GOT3 (cell line): ENCODE results near the gene SDCBP2.

Experiments used
- DNase-seq: peaks from one replicate; lab custom pipeline; 2025; ENCODE audit warnings: mixed read lengths; lab: John Stamatoyannopoulos, UW

The SDCBP2 gene, protein sequence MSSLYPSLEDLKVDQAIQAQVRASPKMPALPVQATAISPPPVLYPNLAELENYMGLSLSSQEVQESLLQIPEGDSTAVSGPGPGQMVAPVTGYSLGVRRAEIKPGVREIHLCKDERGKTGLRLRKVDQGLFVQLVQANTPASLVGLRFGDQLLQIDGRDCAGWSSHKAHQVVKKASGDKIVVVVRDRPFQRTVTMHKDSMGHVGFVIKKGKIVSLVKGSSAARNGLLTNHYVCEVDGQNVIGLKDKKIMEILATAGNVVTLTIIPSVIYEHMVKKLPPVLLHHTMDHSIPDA

DNA sequence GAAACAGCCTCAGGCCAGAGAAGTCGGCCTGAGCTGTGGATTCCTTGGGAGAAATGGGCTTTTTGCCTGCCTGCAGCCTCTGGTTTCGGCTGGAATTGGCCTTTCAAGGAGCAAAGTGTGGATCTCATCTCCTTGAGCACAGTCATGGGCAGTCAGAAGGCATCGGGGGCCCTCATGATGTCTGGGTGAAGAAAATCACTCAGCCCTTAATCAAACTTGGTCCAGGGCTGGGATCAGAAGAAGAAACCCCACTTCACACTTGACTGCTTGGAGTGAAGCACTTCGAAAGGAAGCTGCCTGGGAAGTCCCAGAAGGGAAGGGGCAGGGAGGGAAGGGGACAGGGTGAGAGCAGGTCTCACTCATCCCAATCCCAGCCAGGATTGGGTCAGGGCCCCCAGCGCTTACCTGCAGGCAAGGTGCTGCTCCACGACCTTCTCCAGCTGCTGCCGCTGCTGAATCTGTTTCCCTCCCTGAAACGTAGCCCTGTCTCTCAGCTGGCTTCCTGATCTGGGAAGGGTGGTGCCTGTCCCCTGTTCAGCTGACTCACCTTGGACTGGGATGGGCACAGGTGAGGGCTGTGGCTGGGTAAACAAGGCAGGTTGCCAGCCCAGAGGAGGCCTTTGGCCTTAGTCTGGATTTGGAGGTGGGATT lies at the start of gene SDCBP2:
SDCBP2 (minus strand) TSS at position 460 of the 651 bp plus-strand sequence. CDS start 8,723 bp downstream, outside the sequence.
- no peak for DNase-seq

DNA sequence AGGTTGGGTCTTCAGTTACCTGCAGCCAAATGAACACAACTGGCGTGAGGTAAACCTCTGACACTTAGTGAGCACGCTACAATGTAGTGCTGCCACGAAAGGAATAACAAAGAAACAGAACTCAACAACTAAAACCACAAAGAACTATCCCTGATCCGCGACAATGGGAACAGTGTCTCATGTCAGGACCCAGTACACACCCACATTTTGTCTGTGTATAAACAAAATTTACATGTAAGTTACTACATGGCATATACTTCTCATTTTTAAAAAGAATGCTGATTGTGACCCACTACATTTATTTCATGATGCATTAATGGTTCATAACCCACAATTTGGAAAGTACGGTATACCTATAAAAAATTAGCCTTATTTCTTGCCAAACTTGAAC lies 49.8 kb upstream of the SDCBP2 start:
- no peak for DNase-seq

DNA sequence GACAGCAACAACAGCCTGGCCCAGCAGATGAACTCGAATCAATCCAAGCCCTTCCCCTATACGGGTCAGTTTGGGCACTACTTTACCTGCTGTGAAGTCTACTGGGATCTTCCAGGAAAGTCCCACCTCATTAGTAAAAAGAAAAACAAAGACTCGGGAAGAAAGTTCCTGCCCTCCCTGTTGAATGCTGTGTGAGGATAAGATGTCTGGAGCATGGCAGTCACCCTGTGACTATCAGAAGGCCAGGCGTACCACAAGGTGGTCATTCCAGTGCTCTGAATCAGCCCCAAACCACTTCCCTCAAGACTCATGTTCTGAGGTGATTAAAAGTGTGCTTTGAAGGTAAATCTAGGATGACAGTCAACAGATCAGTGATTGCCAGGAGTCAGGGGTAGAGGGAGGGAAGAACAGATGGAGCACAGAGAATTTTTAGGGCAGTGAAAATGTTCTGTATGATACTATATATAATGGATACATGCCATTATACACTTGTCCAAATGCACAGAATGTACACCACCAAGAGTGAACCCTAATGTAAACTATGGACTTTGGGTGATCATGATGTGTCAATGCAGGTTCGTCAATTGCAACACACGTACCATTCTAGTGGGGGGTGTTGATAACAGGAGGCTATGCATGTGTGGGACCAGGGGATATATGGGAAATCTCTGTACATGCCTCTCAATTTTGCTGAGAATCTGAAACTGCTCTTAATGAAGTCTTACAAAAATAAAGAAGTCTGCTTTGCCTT lies 49.2 kb upstream of the SDCBP2 start:
- no peak for DNase-seq

DNA sequence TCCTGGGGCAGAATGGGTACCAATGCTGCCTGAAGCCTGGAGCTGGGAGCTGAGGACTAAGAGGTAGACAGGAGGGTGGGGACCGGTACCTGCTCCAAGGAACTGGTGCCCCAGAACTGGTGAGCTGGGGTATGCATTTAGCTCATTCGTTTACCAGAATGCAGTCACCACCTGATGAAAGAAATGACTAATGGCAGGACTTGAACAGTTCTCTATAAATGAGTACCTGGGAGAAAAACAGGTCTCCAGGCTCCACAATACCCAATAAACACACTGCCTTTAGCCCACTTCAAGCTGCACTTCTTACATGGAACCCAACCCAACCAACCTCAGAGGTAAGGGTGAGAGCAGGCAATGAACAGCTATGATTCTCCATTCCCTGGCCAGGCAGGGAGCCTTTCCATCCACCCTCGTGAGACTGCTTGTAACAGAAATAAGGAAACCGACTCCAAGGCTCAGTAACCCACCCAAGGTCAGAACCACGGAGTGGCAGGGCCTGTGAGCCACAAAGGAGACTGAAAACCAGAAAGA lies 48.5 kb upstream of the SDCBP2 start:
- no peak for DNase-seq

DNA sequence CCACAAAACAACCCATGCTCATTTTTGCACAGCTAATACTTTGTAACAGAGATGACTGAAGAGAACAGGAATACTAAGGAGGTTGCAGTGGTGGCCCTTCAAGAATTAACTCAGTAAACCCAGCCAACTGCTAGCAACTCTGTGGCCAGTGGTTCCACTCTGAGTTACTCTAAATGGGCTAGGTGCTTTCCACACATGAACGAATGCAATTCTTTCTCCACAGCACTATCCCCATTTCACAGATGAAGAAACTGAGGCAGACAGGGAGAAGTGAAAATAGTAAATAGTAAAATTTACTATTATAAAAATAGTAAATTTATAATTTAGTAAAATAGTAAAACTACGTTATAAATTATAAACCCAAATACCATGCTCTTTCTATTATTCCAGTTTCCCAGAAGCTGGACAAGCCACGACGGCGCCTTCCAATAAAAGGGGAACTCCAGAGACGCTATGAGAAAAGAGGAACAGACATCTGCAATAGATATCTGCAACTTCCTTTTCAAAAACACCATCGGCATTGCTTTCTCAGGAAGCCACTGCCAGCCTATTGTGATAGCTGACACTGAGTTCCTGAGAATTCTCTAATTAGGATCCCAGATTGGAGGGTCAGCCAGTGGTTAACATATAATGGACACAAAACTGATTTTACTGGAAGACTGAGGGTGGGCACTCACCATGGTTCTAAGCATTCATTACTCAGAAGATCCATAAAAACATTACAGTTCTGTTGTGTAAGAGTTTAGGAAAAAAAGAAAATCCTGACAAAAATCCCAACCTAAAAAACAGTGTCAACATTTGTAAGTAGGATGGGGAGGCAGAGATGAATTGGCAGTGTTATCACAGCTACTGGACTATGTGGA lies 47.7 kb upstream of the SDCBP2 start:
- DNase-seq: no peak

DNA sequence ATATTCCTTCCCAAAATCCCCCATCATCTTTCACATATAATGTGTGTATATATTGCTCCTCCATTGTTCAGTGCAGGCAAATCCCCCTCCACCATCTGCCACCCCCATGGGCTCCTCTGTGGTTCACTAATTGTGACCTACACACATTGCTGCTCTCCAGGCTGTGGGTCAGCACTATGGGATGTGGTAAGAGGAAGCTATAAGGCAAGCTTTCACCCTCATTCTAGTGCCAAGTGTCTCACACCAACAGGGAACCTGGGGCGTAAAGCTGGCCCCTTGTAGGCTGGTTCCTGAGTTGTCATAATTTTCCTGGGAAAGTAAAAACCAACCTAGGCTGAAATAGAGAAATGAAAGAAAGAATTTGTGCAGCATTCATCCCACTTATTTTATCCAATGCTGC lies 47.1 kb upstream of the SDCBP2 start:
- DNase-seq: no peak

DNA sequence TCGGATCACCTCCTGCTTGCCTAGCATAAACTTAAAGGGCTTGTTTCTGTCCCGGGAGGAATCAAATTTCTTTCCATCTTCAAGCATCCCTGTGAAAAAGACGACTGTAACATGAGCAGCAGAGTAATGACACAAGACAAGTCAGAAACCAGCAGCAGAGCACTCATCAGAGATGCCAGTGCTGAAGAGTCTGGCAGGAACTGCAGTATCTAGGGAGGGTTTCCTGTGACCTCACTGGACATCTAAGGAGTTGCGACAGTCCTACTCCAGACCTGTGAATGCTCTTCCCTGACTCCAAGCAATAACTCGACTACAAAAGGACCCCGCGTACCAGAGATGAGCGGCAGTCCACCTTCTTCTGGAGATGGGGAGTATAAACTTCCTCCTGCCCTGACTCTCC lies 46.6 kb upstream of the SDCBP2 start:
- DNase-seq: no peak

DNA sequence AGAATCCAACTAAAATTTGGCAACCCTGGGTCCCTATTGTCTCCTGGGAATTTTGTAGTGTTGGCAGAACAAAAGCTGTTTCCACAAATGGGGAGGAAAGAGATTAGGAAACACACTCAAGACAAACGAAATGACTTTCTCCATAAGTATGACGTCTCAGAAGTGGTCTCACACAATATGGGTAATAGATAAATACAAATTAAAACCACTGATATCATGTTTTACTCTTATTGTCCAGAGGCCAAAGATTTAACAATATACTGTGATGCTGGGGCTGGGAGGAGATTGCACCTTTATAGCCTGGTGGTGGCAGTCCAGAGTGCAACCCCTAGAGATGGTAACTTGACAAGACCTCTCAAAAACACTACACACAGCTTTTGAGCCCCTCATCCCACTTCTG lies 45.3 kb upstream of the SDCBP2 start:
- DNase-seq: no peak

DNA sequence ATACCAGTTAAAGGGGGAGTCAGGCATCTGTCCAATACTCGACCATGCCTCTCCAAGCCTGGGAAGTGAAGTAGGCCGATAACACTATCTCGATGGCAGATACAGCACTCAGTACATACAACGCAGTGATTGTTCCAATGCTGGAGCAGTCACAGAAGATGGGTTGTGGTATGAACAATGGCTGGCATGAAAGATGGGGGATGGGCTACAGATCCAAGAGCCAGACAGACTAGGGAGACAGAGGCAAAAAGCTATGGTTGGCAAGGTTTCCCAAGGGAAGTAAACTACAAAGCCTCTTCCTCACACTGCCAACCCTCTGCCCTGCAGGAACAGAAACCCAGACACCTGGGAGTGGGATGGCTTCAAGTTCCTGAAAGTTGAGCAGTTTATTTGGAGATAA lies 44.7 kb upstream of the SDCBP2 start:
- DNase-seq: no peak

DNA sequence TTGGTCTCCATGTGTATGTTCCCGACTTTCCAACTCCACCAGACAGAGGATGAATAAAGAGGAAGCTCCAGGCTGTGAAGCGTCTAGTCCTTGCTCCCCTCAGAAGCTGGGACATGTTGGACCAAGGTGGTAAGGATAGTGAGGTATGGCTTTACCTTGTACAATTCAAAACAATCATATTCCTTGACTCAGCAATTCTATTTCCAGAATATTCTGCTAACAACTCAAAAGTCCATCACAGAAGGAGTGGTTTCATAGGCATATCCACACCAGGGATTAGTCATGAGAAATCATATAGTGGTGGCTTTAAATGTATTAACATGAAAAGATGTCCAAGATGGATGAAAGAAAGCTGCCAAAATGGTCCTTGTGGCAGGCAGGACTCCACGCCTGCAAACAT lies 44.1 kb upstream of the SDCBP2 start:
- DNase-seq: no peak

DNA sequence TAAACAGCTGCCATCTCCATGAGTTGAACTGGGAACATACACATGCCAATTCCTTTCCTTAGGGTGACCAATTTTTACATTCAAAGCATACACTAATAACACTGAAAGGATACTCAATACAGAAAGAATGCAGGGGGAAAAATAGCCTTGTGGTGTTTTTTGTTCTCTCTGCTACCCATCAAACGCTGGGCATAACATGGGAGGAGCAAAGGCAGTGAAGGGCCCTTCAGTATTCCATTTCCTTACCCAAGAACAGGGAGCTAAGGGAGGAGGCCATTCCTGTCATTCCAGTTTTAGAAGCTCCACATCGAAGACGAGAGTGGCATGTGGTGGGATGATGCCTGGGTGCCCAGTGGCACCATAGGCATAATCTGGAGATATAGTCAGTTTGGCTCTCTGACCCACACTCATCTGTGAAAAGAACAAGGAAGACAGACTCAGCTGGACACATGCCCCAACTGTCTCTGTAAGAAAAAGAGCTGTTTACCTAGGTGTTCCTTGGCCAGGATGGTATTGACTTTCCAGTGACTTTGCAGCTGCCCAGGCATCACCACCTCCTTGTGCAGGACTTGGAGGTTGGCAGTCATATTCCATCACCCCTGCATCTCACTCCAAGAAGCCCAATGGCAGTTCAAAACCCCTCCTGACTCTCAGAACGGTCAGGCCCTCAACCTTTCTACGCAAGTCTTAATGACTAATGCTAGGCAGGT lies 43.0 kb upstream of the SDCBP2 start:
- no peak for DNase-seq

DNA sequence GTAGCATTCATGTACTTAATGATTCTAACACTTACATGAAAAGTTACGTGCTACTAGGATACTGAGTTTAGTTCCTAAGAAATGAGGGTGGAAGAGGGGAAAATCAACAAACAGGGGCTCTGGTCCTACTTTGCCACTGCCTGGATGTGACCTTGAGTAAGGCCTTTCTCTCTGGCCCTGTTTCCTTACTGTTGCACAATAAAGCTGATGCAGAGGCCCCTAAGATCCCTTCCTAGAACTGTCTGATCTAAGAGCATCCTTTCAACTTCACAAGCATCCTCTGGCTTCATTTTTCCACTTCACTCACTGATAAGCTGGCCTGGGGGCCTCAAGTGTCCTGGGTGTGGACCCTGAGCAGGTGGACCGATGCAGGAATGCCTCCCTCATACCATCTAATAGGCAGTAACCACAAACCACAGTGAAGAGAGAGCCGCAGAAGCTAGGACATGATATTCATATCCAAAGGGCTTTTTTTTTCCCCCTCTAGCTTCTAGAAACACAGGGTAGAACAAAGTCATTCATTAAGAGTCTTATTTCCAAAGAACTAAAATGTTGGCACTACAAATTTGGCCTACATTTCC lies 42.4 kb upstream of the SDCBP2 start:
- no peak for DNase-seq

DNA sequence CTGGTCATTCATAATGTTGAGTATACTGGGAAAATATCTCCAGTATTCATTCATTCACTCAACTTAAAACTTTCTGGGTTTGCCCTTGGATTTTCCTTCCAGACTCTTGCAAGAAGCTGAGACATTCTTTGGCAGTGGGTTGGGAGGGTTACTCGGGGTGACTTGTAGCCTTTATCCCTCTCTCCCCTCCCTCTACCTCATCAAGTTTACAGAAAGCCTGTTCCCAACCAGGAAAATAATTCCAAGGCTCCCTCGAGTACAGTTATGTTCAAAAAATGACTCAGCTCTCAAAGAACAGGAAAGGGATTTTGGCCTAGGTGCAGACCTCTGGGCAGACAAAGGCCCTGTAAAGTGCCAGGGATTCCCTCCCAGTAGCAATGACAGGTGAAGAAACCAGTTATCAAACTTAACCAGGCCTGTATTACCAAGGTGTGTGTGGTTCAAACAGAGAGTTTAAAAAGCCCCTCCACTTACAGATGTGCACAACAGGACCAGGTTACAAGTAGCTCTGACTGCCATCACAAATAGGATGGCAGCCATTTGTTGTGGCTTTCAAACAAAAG lies 41.7 kb upstream of the SDCBP2 start:
- no peak for DNase-seq

DNA sequence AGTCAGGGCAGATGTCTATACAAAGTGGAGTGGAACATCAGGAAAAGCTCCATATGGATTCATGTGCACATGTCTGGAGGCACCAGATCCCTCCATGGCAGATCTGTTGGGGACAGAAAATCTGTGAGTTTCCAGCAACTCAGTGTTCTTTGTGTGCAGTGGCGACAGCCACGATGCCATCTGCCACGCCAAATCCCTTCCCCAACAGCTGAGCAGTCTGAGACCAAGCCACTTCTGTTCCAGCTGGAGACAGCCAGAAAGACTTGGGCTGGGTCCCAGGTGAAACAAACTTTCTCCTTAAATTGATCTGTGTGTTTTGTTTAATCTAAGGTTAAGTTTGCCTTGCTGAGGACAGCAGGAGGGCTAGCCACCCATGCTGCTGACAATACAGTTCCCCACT lies 41.0 kb upstream of the SDCBP2 start:
- no peak for DNase-seq

DNA sequence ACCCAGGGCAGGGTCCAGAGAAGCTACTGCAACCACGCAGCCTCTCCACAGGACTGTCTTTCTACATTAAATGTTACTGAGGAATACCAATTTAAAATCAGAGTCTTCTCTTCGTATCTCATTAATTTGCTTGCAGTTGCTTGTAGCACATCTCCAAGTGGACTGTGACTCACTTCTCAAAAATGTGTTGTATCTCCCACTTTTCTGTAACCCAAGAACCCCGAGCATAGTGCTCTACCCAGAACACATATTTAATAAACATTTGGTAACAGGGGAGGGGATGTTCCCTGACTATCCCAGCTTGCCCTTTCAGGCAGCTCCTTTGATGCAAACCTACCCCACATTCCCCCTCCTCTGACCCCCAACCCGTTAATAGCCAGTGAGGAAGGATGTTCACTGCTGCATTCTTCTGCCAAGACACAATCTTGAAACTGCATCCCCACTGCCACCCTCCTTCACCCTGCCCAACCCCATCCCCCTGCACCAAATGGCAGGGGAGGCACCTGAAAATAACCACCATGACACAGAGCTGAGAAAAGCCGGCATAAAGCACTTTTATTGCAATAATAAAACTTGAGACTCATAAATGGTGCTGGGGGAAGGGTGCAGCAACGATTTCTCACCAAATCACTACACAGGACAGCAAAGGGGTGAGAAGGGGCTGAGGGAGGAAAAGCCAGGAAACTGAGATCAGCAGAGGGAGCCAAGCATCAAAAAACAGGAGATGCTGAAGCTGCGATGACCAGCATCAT lies 39.7 kb upstream of the SDCBP2 start:
- no peak for DNase-seq

DNA sequence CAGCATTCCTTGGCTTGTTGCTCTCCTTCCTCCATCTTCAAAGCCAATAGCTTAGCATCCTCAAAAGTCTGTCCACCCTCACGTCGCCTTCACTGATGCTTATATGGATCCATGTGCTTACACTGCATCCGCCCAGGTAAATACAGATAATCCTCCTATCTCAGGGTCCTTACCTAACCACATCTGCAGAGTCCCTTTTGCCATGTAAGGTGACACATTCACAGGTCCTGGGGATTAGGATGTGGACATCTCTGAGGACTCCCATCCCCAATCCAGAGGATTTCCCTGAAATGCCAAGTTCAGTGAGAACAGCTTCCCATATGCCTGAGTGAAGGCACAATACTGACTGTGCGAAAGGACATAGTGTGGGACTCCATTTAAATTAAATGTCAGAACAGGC lies 38.5 kb upstream of the SDCBP2 start:
- no peak for DNase-seq

DNA sequence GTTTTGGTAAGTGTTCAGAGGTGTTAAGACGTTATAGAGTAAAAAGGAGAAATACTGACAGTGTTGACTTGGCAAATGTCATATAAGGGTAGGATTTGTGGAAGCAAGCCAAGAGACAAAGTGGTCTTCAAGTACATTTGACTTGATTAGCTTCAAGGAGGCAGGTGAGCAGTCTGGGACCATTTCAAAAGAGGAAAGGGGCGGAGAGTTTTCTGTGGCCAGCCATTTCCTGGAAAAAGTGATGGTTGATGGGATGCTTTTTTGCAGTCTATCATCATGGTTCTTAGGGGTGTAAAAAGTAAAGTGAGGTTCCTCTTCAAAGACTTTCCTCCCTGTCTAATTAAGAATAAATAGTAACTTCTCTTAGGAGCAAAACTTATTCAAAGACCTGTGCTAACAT lies 35.2 kb upstream of the SDCBP2 start:
- no peak for DNase-seq

DNA sequence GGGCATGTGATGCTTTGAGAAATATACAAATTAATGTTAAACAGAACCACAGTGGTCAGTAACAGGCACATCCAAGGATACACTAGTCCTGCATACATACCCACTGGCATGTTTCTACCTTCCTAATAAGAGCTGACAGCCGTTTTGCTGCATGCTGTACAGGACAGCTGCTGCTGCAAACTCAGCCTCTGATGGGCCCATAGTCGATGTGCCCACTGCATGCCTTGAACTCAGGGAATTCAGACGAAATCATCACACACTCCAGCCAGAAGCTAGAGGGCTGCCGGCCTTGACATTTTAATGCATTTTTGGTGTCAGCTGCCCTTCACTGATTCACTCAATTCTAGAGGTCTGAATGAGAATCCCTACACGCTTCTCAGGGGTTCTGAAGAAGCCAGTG lies 34.6 kb upstream of the SDCBP2 start:
- DNase-seq: no peak

DNA sequence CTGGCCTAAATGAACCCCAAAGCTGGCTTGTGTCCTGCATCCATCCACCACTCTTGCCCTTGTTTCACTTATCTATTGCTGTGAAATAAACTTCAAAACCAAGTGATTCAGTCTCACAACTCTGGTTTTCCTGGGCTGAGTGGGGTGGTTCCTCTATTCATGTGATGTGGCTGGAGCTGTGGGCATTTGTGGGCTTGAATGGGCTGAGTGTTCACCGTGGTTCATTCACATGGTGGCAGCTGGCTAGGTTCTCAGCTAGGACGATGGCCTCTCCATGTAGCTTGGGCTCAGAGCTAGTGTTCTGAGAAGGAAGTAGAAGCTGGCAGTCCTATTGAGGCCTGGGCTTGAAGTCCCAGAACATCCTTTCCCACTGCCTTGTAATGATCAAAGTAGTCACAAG lies 33.5 kb upstream of the SDCBP2 start:
- no peak for DNase-seq
